SU-DHL-6 (cell line): Measurements from ENCODE around the gene DNAJC13.

Experiments used
- EZH2phosphoT487 ChIP-seq: fragments of 200-600 bp; sonication (generic), shearing (Covaris generic); conservative IDR thresholded peaks from 2 replicates; pipeline ENCODE4 v1.6.1; 2018; ENCODE audit warnings: mild to moderate bottlenecking, antibody characterized with exemption, low read length, moderate library complexity, mixed read lengths
- TF ChIP-seq, protein P1 (sequence below): fragments of 200-600 bp; sonication (generic); IDR thresholded peaks from one replicate; pipeline ENCODE4 v1.5.1; 2017; ENCODE audit warnings: antibody characterized with exemption, mild to moderate bottlenecking, low read length, moderate library complexity; ENCODE audit not compliant: insufficient read depth, poor library complexity, severe bottlenecking

DNA sequence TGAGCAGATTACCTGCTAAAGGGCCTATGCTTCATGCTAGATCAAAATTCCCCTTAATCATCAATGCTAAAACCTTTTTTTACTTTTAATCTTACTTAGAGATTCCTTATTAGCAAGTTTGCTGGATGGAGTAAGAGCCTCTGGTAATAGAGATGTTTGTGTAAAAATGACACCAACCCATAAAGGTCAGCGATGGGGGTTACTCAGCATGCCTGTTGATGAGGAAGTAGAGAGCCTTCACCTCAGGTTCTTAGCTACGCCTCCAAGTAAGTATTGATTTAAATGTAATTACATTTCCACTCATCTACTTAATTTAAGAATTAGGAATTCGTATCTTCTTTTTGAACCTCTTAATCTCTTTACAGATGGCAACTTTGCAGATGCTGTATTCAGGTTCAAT is 38.8 kb downstream of the DNAJC13 start:
- TF ChIP-seq, protein P1, sequence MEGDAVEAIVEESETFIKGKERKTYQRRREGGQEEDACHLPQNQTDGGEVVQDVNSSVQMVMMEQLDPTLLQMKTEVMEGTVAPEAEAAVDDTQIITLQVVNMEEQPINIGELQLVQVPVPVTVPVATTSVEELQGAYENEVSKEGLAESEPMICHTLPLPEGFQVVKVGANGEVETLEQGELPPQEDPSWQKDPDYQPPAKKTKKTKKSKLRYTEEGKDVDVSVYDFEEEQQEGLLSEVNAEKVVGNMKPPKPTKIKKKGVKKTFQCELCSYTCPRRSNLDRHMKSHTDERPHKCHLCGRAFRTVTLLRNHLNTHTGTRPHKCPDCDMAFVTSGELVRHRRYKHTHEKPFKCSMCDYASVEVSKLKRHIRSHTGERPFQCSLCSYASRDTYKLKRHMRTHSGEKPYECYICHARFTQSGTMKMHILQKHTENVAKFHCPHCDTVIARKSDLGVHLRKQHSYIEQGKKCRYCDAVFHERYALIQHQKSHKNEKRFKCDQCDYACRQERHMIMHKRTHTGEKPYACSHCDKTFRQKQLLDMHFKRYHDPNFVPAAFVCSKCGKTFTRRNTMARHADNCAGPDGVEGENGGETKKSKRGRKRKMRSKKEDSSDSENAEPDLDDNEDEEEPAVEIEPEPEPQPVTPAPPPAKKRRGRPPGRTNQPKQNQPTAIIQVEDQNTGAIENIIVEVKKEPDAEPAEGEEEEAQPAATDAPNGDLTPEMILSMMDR, result no peak
- TF ChIP-seq EZH2phosphoT487, result no peak
